Uterus (tissue), 4 donors: ENCODE results near the gene PHC2. TPM values are rescaled to one million over a fixed set of nuclear protein-coding genes. Genes with fewer than 3 reads are reported as not detected.

Experiments
- DNase-seq, 2 donors: peaks; one replicate each; pipeline ENCODE4 v3.0.0-alpha.2; 2019 to 2020
- H3K27ac ChIP-seq, 2 donors: fragments of 200-600 bp; sonication (generic); 1 replicate in 1 of 2; 2 replicates in 1 of 2; pipeline ENCODE4 v1.5.1; 2016 to 2018
- H3K27me3 ChIP-seq, 2 donors: fragments of 200-600 bp; sonication (generic); one replicate each; pipeline ENCODE4 v1.5.1; 2018 to 2019; ENCODE audit warnings: control low read depth in 1 of 2
- H3K36me3 ChIP-seq, 2 donors: fragments of 200-600 bp; sonication (generic); one replicate each; pipeline ENCODE4 v1.5.1; 2019; ENCODE audit warnings: control low read depth in 1 of 2
- H3K4me1 ChIP-seq, 2 donors: fragments of 200-600 bp; sonication (generic); one replicate each; pipeline ENCODE4 v1.5.1; 2018 to 2019; ENCODE audit warnings: control low read depth in 1 of 2
- H3K4me3 ChIP-seq, 2 donors: fragments of 200-600 bp; sonication (generic); 1 replicate in 1 of 2; 2 replicates in 1 of 2; pipeline ENCODE4 v1.5.1; 2018 to 2019; ENCODE audit warnings: mild to moderate bottlenecking in 1 of 2
- H3K9me3 ChIP-seq, 2 donors: fragments of 200-600 bp; sonication (generic); one replicate each; pipeline ENCODE4 v1.5.1; 2019; ENCODE audit warnings: control low read depth in 1 of 2
- CTCF ChIP-seq, 4 experiments: fragments of 200-600 bp in 2 of 4; fragments of 450-650 bp in 2 of 4; sonication (generic) in 2 of 4; IDR thresholded peaks; one replicate each; pipeline ENCODE4 v1.5.1; 2016 to 2019; ENCODE audit warnings: antibody characterized with exemption in 4 of 4, mild to moderate bottlenecking in 2 of 4, moderate library complexity in 1 of 4
- POLR2A ChIP-seq, 2 donors: fragments of 450-650 bp; IDR thresholded peaks; one replicate each; pipeline ENCODE4 v1.6.1; 2016; ENCODE audit warnings: antibody characterized with exemption in 2 of 2, mild to moderate bottlenecking in 1 of 2, moderate library complexity in 1 of 2
- intact Hi-C: fragments of 100-400 bp; cut with DNase I; formaldehyde crosslinking; loops from one replicate; pipeline ENCODE4 v1.15.1; 2023; ENCODE audit warnings: low total_unique reads
- total RNA-seq, 4 donors: library from RNA; depleted of rRNA in 3 of 4; stranded (reverse); fragments of >200 nt in 3 of 4; gene quantifications; one replicate each; pipeline versions ENCODE4 v1.1.0 to v1.2.4, GENCODE V29; 2014 to 2023
- donor health status: DM: yes; HTN: yes; CAD: no.

Gene PHC2
- total RNA-seq, 4 donors from 2014 or later, result 51.5 to 203 (median 102) TPM

GRCh38 chr1:33471416-33471815 is 40.5 kb upstream of the PHC2 start:
- intact Hi-C loops, result loop anchor here (5.0 kb wide), 2 partner anchors 104 to 174 kb away; no protein-coding TSS in a partner anchor
- peak overlapping the region; percentile 77 to 87 for H3K27ac ChIP-seq

GRCh38 chr1:33470495-33471012 is 39.7 kb upstream of the PHC2 start:
- H3K27ac ChIP-seq, result peak overlapping the region in 1 of 2 donors; percentile 51
- no peak overlapping the region for H3K4me3 ChIP-seq
- intact Hi-C loops, result loop anchor here (5.0 kb wide), 2 partner anchors 103 to 173 kb away; no protein-coding TSS in a partner anchor
- H3K4me1 ChIP-seq, result no peaks in the 10 kb centered on the region
- no peaks in the 10 kb centered on the region for H3K27me3 ChIP-seq
- TF ChIP-seq CTCF (IDR thresholded peaks at IDR 0.05), result peak; percentile 83 to 89 (median 86)
- no peak for TF ChIP-seq POLR2A (IDR thresholded peaks at IDR 0.05)
- H3K9me3 ChIP-seq, result no peaks in the 10 kb centered on the region
- no peaks in the 10 kb centered on the region for H3K36me3 ChIP-seq
- DNase-seq, result peak; percentile 79 to 82

More at GRCh38 chr1:33471416-33471815, 40.5 kb upstream of the PHC2 start:
- TF ChIP-seq CTCF (IDR thresholded peaks at IDR 0.05), result no peak
- TF ChIP-seq POLR2A (IDR thresholded peaks at IDR 0.05), result no peak
- no peaks in the 10 kb centered on the region for H3K27me3 ChIP-seq
- H3K36me3 ChIP-seq, result no peaks in the 10 kb centered on the region
- DNase-seq, result no peak
- no peaks in the 10 kb centered on the region for H3K9me3 ChIP-seq
- H3K4me3 ChIP-seq, result no peak overlapping the region
- H3K4me1 ChIP-seq, result no peaks in the 10 kb centered on the region

GRCh38 chr1:33469691-33470090 is 38.8 kb upstream of the PHC2 start:
- no peak overlapping the region for H3K27ac ChIP-seq
- TF ChIP-seq CTCF (IDR thresholded peaks at IDR 0.05) (no peak), POLR2A (IDR thresholded peaks at IDR 0.05) (no peak)
- intact Hi-C loops, result loop anchor here (5.0 kb wide), 2 partner anchors 102 to 172 kb away; no protein-coding TSS in a partner anchor
- no peaks in the 10 kb centered on the region for H3K9me3 ChIP-seq
- no peaks in the 10 kb centered on the region for H3K4me1 ChIP-seq
- H3K27me3 ChIP-seq, result no peaks in the 10 kb centered on the region
- no peak overlapping the region for H3K4me3 ChIP-seq
- DNase-seq, result no peak
- H3K36me3 ChIP-seq, result no peaks in the 10 kb centered on the region

- TF ChIP-seq POLR2A (IDR thresholded peaks at IDR 0.05) (no peak), CTCF (IDR thresholded peaks at IDR 0.05) (no peak)
- Histone ChIP-seq H3K27me3 (no peaks in the 10 kb centered on the region), H3K4me1 (no peaks in the 10 kb centered on the region), H3K9me3 (no peaks in the 10 kb centered on the region), H3K4me3 (no peak overlapping the region), H3K36me3 (no peaks in the 10 kb centered on the region), H3K27ac (no peak overlapping the region)
- intact Hi-C loops, result no loop called here
- DNase-seq, result no peak
These were observed 38.1 kb upstream of the PHC2 start for GRCh38 chr1:33468967-33469366.

- DNase-seq, result no peak
- no peaks in the 10 kb centered on the region for H3K9me3 ChIP-seq
- TF ChIP-seq POLR2A (IDR thresholded peaks at IDR 0.05), result no peak
- TF ChIP-seq CTCF (IDR thresholded peaks at IDR 0.05), result no peak
- no peak overlapping the region for H3K27ac ChIP-seq
- no peaks in the 10 kb centered on the region for H3K4me1 ChIP-seq
- no peaks in the 10 kb centered on the region for H3K36me3 ChIP-seq
- H3K27me3 ChIP-seq, result no peaks in the 10 kb centered on the region
- intact Hi-C loops, result no loop called here
- H3K4me3 ChIP-seq, result no peak overlapping the region
These were observed 37.6 kb upstream of the PHC2 start for GRCh38 chr1:33468531-33468930.
